SK-N-SH (cell line): Measurements from ENCODE around the gene CNNM3.

ENCODE experiments used
- ELF1 ChIP-seq: IDR thresholded peaks from 2 replicates; pipeline ENCODE4 v1.4.0; 2012
- EP300 ChIP-seq, 2 experiments: IDR thresholded peaks; 2 replicates each; pipeline versions ENCODE4 v1.4.0 to v1.6.1; 2012; ENCODE audit warnings: borderline replicate concordance in 1 of 2, low read depth in 1 of 2, low read length in 1 of 2
- GABPA ChIP-seq: IDR thresholded peaks from 2 replicates; pipeline ENCODE4 v1.4.0; 2012; ENCODE audit warnings: low read depth, mild to moderate bottlenecking
- MEF2A ChIP-seq: IDR thresholded peaks from 2 replicates; pipeline ENCODE4 v1.4.0; 2012; ENCODE audit warnings: low read depth, borderline replicate concordance
- NRF1 ChIP-seq: IDR thresholded peaks from 2 replicates; pipeline ENCODE4 v1.6.1; 2012; ENCODE audit warnings: low read depth, mild to moderate bottlenecking, low read length
- POLR2AphosphoS5 ChIP-seq: IDR thresholded peaks from 2 replicates; pipeline ENCODE4 v1.6.1; 2012; ENCODE audit warnings: low read depth, low read length
- RCOR1 ChIP-seq: fragments of 150-350 bp; IDR thresholded peaks from 2 replicates; pipeline ENCODE4 v1.6.1; 2017; ENCODE audit warnings: antibody characterized with exemption, low read length
- RFX5 ChIP-seq: IDR thresholded peaks from 2 replicates; pipeline ENCODE4 v1.6.1; 2012; ENCODE audit warnings: mild to moderate bottlenecking, improper control_type of control experiment, low read length
- SIN3A ChIP-seq: IDR thresholded peaks from 2 replicates; pipeline ENCODE4 v1.6.1; 2012; ENCODE audit warnings: low read depth, mild to moderate bottlenecking, low read length, moderate library complexity, borderline replicate concordance
- TEAD4 ChIP-seq: IDR thresholded peaks from 2 replicates; pipeline ENCODE4 v1.4.0; 2012; ENCODE audit warnings: mild to moderate bottlenecking, borderline replicate concordance; ENCODE audit not compliant: insufficient read depth
- TF ChIP-seq, protein P1 (sequence below): IDR thresholded peaks from 2 replicates; pipeline ENCODE4 v1.6.1; 2012; ENCODE audit warnings: mild to moderate bottlenecking, low read depth, low read length, moderate library complexity
- TF ChIP-seq, protein P2 (sequence below): fragments of 200-600 bp; sonication (generic); IDR thresholded peaks from 2 replicates; pipeline ENCODE4 v1.6.1; 2017; ENCODE audit warnings: antibody characterized with exemption, mild to moderate bottlenecking, moderate library complexity
- TF ChIP-seq, protein P3 (sequence below): IDR thresholded peaks from 2 replicates; pipeline ENCODE4; 2012
- TF ChIP-seq, protein P4 (sequence below): IDR thresholded peaks from 2 replicates; pipeline ENCODE4 v1.4.0; 2012; ENCODE audit warnings: low read depth, borderline replicate concordance

DNA sequence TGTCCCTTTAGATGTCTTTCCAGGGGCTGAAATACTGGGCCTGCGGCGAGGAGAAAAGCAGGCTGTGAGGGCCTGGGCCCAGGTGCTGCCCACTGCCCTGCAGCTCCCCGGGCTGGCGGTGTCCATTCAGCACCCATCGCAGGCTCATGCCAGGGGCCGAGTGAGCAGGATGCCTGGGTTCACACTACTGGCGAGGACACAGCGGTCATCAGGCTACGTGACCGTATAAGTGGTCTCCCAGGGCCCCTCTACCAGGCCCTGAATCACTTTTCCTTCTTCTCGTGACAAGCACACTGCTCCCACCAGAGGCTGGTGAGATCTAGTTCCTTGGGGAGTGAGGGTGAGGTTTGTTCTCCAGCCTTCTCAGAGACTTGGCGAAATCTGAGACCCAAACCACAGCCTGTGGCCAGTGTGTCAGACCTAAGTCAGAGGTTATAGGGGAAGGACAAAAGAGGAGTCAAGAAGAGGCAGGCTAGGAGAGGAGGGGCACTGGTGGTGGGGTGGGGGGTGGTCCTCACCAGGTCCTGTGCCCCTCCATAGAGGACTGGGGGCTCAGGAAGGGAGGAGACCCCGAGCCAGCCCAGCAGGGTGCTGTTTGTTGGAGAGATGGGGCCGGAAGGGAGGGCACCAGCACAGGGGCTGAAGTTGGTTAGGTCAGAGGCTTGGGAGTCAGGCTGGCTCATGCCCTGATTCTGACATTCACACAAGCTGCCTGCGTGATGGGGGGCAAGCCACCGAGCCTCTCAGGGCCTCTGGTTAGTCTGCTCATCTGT, 60.4 kb downstream of the CNNM3 start:
- TF ChIP-seq, protein P1, sequence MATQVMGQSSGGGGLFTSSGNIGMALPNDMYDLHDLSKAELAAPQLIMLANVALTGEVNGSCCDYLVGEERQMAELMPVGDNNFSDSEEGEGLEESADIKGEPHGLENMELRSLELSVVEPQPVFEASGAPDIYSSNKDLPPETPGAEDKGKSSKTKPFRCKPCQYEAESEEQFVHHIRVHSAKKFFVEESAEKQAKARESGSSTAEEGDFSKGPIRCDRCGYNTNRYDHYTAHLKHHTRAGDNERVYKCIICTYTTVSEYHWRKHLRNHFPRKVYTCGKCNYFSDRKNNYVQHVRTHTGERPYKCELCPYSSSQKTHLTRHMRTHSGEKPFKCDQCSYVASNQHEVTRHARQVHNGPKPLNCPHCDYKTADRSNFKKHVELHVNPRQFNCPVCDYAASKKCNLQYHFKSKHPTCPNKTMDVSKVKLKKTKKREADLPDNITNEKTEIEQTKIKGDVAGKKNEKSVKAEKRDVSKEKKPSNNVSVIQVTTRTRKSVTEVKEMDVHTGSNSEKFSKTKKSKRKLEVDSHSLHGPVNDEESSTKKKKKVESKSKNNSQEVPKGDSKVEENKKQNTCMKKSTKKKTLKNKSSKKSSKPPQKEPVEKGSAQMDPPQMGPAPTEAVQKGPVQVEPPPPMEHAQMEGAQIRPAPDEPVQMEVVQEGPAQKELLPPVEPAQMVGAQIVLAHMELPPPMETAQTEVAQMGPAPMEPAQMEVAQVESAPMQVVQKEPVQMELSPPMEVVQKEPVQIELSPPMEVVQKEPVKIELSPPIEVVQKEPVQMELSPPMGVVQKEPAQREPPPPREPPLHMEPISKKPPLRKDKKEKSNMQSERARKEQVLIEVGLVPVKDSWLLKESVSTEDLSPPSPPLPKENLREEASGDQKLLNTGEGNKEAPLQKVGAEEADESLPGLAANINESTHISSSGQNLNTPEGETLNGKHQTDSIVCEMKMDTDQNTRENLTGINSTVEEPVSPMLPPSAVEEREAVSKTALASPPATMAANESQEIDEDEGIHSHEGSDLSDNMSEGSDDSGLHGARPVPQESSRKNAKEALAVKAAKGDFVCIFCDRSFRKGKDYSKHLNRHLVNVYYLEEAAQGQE, result no peak
- TF ChIP-seq ELF1 (no peak), EP300 (IDR thresholded peaks at IDR 0.05; ENCODE audit: borderline replicate concordance in 1 of 2, low read depth in 1 of 2, low read length in 1 of 2) (no peak), RFX5 (no peak), MEF2A (no peak), NRF1 (no peak), TEAD4 (no peak), GABPA (no peak), RCOR1 (no peak), POLR2AphosphoS5 (no peak), SIN3A (no peak)
- TF ChIP-seq, protein P2, sequence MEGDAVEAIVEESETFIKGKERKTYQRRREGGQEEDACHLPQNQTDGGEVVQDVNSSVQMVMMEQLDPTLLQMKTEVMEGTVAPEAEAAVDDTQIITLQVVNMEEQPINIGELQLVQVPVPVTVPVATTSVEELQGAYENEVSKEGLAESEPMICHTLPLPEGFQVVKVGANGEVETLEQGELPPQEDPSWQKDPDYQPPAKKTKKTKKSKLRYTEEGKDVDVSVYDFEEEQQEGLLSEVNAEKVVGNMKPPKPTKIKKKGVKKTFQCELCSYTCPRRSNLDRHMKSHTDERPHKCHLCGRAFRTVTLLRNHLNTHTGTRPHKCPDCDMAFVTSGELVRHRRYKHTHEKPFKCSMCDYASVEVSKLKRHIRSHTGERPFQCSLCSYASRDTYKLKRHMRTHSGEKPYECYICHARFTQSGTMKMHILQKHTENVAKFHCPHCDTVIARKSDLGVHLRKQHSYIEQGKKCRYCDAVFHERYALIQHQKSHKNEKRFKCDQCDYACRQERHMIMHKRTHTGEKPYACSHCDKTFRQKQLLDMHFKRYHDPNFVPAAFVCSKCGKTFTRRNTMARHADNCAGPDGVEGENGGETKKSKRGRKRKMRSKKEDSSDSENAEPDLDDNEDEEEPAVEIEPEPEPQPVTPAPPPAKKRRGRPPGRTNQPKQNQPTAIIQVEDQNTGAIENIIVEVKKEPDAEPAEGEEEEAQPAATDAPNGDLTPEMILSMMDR, result no peak
- TF ChIP-seq, protein P3, sequence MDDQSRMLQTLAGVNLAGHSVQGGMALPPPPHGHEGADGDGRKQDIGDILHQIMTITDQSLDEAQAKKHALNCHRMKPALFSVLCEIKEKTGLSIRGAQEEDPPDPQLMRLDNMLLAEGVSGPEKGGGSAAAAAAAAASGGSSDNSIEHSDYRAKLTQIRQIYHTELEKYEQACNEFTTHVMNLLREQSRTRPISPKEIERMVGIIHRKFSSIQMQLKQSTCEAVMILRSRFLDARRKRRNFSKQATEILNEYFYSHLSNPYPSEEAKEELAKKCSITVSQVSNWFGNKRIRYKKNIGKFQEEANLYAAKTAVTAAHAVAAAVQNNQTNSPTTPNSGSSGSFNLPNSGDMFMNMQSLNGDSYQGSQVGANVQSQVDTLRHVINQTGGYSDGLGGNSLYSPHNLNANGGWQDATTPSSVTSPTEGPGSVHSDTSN, result no peak
- TF ChIP-seq, protein P4, sequence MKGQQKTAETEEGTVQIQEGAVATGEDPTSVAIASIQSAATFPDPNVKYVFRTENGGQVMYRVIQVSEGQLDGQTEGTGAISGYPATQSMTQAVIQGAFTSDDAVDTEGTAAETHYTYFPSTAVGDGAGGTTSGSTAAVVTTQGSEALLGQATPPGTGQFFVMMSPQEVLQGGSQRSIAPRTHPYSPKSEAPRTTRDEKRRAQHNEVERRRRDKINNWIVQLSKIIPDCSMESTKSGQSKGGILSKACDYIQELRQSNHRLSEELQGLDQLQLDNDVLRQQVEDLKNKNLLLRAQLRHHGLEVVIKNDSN, result no peak
